Common myeloid progenitor, CD34-positive (primary cell): ENCODE results near the gene SERGEF.

Experiments used
- CTCF ChIA-PET: fragments of 350-600 bp; sonication (Branson Sonifier 250); formaldehyde crosslinking; loops from one replicate; lab custom pipeline; 2021; ENCODE audit warnings: antibody characterized with exemption; lab: Charles Lee
- POLR2A ChIA-PET: fragments of 350-600 bp; sonication (Branson Sonifier 250); formaldehyde crosslinking; loops from one replicate; lab custom pipeline; 2021; ENCODE audit warnings: antibody characterized with exemption; lab: Charles Lee
- DNase-seq, 3 donors: peaks; one replicate each; pipeline versions ENCODE4 v3.0.0 to v3.0.0-alpha.2; 2013
- H3K27ac ChIP-seq, 2 experiments: 1 replicate in 1 of 2; 2 replicates in 1 of 2; pipeline ENCODE4 v1.7.0; 2013; ENCODE audit warnings: inconsistent platforms in 2 of 2, low read length in 2 of 2, mild to moderate bottlenecking in 2 of 2, low read depth in 1 of 2, moderate library complexity in 1 of 2; ENCODE audit not compliant: severe bottlenecking in 2 of 2, insufficient read depth in 1 of 2, poor library complexity in 1 of 2
- H3K27me3 ChIP-seq, 5 experiments: replicated peaks in 2 of 5; 1 replicate in 3 of 5; 2 replicates in 2 of 5; pipeline versions ENCODE4 v1.6.1 to v1.7.0; 2013; ENCODE audit warnings: low read length in 4 of 5, mild to moderate bottlenecking in 2 of 5, moderate library complexity in 2 of 5, inconsistent platforms in 1 of 5; ENCODE audit not compliant: insufficient read depth in 5 of 5, control insufficient read depth in 4 of 5
- H3K36me3 ChIP-seq, 4 experiments: 1 replicate in 2 of 4; 2 replicates in 2 of 4; pipeline versions ENCODE4 v1.6.1 to v1.7.0; 2013; ENCODE audit warnings: low read length in 3 of 4, control low read depth in 1 of 4, mild to moderate bottlenecking in 1 of 4; ENCODE audit not compliant: control insufficient read depth in 4 of 4, insufficient read depth in 4 of 4
- H3K4me1 ChIP-seq, 4 experiments: 1 replicate in 3 of 4; 2 replicates in 1 of 4; pipeline versions ENCODE4 v1.6.1 to v1.7.1; 2013; ENCODE audit warnings: low read length in 3 of 4, mild to moderate bottlenecking in 3 of 4, control low read depth in 1 of 4, inconsistent platforms in 1 of 4, moderate library complexity in 1 of 4; ENCODE audit not compliant: control insufficient read depth in 4 of 4, insufficient read depth in 4 of 4; ENCODE audit errors: control extremely low read depth in 1 of 4
- H3K4me3 ChIP-seq, 7 experiments: 1 replicate in 4 of 7; 2 replicates in 3 of 7; pipeline versions ENCODE4 v1.5.1 to v1.7.0; 2013; ENCODE audit warnings: mild to moderate bottlenecking in 7 of 7, low read length in 6 of 7, moderate library complexity in 6 of 7, inconsistent platforms in 2 of 7, low read depth in 2 of 7, control low read depth in 1 of 7; ENCODE audit not compliant: insufficient read depth in 4 of 7, control insufficient read depth in 1 of 7; ENCODE audit errors: extremely low read depth in 1 of 7
- H3K9me3 ChIP-seq, 5 experiments: 1 replicate in 4 of 5; 2 replicates in 1 of 5; pipeline versions ENCODE4 v1.6.1 to v1.7.1; 2013; ENCODE audit warnings: low read length in 4 of 5, mild to moderate bottlenecking in 2 of 5, inconsistent platforms in 1 of 5, low read depth in 1 of 5, moderate library complexity in 1 of 5; ENCODE audit not compliant: control insufficient read depth in 4 of 5, insufficient read depth in 2 of 5; ENCODE audit errors: control extremely low read depth in 1 of 5
- WGBS: methylation state at CpG from one replicate; pipeline ENCODE4 v1.1.5; 2013; ENCODE audit not compliant: insufficient coverage; 5-methylcytosine and 5-hydroxymethylcytosine counted together

Gene SERGEF

DNA sequence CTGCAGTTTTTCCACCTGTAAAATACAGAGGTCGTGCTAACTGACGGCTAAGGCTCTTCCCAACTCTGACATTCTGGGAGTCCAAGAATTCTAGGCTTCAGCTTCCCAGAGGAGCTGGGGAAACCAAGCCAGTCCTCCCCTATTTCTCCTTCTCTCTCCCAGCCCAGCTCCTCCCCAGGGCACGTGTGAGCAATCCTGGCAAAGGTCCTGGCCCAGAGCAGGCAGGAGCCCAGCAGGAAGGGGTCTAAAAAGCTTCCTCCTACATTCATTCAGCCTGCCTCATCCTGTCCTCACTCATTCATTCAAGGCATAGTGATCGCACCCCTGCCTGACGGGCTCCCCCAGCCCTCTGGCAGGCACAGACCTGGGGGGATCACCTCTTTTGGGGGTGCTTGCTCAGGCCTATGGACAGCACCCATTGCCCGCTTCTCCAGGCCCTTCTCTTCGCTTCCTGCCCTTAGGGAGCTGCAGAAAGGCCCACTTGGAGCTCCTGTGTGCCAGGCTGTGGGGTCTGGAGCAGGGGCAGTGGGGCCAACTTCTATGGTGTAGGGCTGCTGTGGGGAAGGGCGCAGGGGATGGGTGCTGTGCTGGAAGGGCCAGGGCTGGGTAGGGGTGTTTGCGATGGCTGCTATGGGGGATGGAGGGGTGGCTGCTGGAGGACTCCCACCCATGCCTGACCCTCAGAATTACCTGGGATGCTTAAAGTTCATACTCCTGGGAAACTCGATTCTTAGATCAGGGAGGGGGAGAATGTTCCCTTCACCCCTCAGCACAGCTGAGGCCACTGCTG is 268.5 kb downstream of the SERGEF start:
- ChIA-PET POLR2A (no interaction called here), CTCF (interaction anchor here (0.6 to 1.4 kb wide), 3 partner anchors 10 to 272 kb away, joined by 3 to 5 read pairs (median 5); partner anchors contain the start of gene KCNC1)
- Histone ChIP-seq H3K27ac (no peak overlapping the region), H3K27me3 (peaks cover 0 to 41% (median 10%) of the 10 kb centered on the region in 5 experiments), H3K9me3 (no peaks in the 10 kb centered on the region), H3K4me3 (no peak overlapping the region), H3K4me1 (no peaks in the 10 kb centered on the region), H3K36me3 (no peaks in the 10 kb centered on the region)
- DNase-seq = no peak
- WGBS = 95% methylated on average over 6 of the region's 10 CpGs

DNA sequence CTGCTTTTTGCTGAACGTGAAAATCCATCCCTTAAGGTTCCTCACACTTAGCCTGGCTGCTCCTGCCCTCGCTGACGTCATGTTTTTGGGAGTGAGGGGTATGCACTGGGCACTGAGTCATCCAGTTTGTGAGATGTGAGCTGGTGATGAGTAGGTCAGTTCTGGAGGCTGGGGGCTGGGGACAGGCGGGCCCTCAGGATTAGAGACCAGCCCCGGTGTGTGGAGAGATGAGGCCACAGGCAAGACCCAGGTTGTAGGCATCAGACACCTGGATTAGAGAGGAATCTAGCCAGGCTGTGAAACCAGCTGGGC is 269.1 kb downstream of the SERGEF start:
- H3K4me1 ChIP-seq = no peaks in the 10 kb centered on the region
- no peak for DNase-seq
- POLR2A ChIA-PET = no interaction called here
- H3K9me3 ChIP-seq = no peaks in the 10 kb centered on the region
- CTCF ChIA-PET = interaction anchor here (0.6 to 1.4 kb wide), 3 partner anchors 10 to 273 kb away, joined by 3 to 5 read pairs (median 5); partner anchors contain the start of gene KCNC1
- 100% methylated on average over 2 of the region's 5 CpGs for WGBS
- no peak overlapping the region for H3K27ac ChIP-seq
- no peaks in the 10 kb centered on the region for H3K36me3 ChIP-seq
- H3K27me3 ChIP-seq = peaks cover 0 to 47% (median 13%) of the 10 kb centered on the region in 5 experiments
- no peak overlapping the region for H3K4me3 ChIP-seq

DNA sequence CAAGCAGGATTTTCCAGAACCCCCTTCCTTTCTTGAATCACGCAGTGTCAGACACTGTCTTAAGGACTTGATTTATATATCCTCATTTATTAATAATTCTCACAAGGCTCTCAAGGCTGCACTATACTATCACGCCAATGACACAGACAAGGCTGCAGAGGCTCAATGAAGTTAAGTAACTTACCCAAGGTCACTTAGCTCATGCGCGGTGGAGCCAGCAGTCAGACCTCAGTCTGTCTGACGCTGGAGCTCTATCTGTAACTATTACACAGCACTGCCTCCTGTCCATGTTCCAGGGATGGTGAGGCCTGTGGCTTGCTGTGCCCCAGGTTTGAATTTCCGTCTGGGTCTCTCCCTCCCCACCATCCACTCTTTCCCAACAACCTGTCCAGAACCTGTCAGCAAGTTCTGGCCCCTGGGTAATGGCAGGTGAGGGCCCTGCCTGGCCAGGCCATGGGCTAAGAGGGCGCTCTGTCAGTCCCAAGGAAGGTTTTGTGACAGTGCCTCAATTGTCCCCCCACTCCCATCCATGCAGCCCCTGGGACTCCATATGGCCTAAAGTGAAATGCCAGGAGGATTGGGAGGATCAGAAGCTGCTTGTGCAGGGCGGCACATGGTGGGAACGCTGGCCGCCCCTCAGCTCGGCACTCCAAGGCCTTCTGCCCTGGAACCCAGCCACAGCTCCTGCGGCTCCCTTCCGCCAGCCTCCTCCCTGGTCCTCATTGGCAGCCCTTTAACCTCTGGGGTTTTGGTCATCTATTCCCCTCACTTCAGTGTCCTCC is 269.6 kb downstream of the SERGEF start:
- H3K36me3 ChIP-seq = no peaks in the 10 kb centered on the region
- no peak overlapping the region for H3K27ac ChIP-seq
- WGBS = 89% methylated on average over 13 of the region's 13 CpGs
- DNase-seq = no peak
- ChIA-PET CTCF (interaction anchor here (0.6 to 1.9 kb wide), 4 partner anchors 9 to 273 kb away, joined by 4 to 6 read pairs (median 5); partner anchors contain the start of gene KCNC1), POLR2A (no interaction called here)
- no peaks in the 10 kb centered on the region for H3K4me1 ChIP-seq
- no peak overlapping the region for H3K4me3 ChIP-seq
- H3K9me3 ChIP-seq = no peaks in the 10 kb centered on the region
- H3K27me3 ChIP-seq = peaks cover 0 to 52% (median 13%) of the 10 kb centered on the region in 5 experiments

DNA sequence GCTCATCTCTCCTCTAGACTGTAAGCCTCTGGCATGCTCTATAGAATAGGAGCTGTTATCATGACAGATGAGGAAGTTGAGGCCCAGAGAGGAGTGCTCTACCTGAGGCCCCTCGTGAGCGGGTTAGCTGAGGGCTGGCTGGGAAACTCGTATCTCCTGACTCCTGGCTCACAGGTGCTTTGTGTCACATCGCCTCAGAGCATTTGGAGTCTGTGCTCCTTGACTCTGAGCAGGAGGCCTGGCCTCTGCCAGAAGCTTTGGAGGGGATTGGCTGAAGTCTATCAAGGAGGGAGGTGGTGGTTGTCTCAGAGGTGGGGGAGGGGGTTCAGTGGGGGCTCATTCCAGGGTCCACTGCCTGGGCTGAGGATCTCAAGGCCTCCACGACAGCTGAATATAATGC is 270.8 kb downstream of the SERGEF start:
- Histone ChIP-seq H3K27ac (no peak overlapping the region), H3K4me3 (no peak overlapping the region), H3K36me3 (no peaks in the 10 kb centered on the region), H3K27me3 (peaks cover 0 to 61% (median 16%) of the 10 kb centered on the region in 5 experiments), H3K4me1 (no peaks in the 10 kb centered on the region), H3K9me3 (no peaks in the 10 kb centered on the region)
- DNase-seq = no peak
- CTCF ChIA-PET = interaction anchor here (1.4 to 1.9 kb wide), 2 partner anchors 11 to 13 kb away, joined by 4 to 6 read pairs; no protein-coding TSS in a partner anchor
- WGBS = 91% methylated on average over 4 of the region's 5 CpGs
- POLR2A ChIA-PET = no interaction called here

DNA sequence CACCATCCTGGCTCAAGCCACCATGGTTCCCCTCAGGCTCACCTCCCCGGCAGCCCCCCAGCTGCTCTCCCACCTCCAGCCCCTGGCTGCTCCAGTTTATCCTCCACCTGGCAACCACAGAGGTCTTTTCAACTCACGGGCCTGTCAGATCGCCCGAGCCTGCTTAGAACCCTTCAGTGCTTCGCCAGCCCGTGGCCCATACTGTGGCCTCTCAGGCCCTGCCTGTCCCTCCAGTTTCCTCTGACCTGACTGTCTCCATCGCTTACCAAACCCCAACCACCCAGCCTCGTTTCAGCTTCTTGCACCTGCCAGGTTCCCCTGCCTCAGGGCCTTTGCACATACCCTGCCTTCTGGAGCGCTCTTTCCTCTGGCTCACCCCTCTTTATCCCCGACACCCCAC is 271.4 kb downstream of the SERGEF start:
- WGBS = 95% methylated on average over 7 of the region's 10 CpGs
- H3K36me3 ChIP-seq = no peaks in the 10 kb centered on the region
- H3K27me3 ChIP-seq = peaks cover 0 to 66% (median 19%) of the 10 kb centered on the region in 5 experiments
- POLR2A ChIA-PET = no interaction called here
- no peak for DNase-seq
- H3K27ac ChIP-seq = no peak overlapping the region
- CTCF ChIA-PET = interaction anchor here (1.9 kb wide), 1 partner anchor 10 kb away, joined by 6 read pairs; no protein-coding TSS in a partner anchor
- no peaks in the 10 kb centered on the region for H3K4me1 ChIP-seq
- no peaks in the 10 kb centered on the region for H3K9me3 ChIP-seq
- H3K4me3 ChIP-seq = no peak overlapping the region

DNA sequence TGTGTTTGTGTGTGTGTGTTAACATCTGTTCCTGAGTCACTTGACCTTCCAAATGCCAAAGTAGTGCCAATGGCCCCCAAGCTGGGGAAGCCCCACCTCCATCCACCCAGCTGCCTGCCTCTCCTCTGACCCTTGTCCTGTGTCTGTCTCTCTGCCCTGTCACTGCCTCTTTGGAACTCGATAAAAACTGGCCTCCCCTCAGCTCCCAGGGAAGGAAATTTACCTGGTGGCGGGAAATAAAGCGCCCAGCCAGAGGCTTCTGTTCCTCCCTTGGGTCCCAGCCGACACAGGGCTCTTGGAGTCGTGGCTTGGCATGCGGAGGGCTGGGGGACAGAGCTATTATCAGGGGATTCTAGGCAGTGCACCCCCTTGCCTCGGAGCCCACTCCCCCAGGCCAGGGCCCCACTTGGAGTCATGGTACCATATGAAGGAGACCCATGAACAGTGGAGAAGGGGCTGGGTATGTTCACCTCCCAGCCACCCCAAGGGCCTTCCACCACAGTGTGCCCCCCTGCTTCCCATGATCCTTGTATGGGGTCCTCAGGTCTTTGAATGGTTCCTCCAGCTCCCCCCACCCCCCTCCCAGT is 272.1 kb downstream of the SERGEF start:
- CTCF ChIA-PET = interaction anchor here (1.9 to 2.2 kb wide), 2 partner anchors 10 kb away, joined by 6 to 17 read pairs; no protein-coding TSS in a partner anchor
- no peaks in the 10 kb centered on the region for H3K36me3 ChIP-seq
- H3K27me3 ChIP-seq = peaks cover 0 to 74% (median 21%) of the 10 kb centered on the region in 5 experiments
- POLR2A ChIA-PET = no interaction called here
- DNase-seq = no peak
- 78% methylated on average over 7 of the region's 7 CpGs for WGBS
- H3K9me3 ChIP-seq = peaks cover 0 to 6% (median 0%) of the 10 kb centered on the region in 5 experiments
- no peak overlapping the region for H3K27ac ChIP-seq
- no peak overlapping the region for H3K4me3 ChIP-seq
- H3K4me1 ChIP-seq = peaks cover 0 to 4% (median 0%) of the 10 kb centered on the region in 4 experiments
